Mesenteric fat pad (tissue), 1 donor: ENCODE data around the gene CHMP6. TPM values are rescaled to one million over a fixed set of nuclear protein-coding genes. Genes with fewer than 3 reads are reported as not detected.
"Not testable (repeated sequence)": the region's sequence is repeated elsewhere in the genome, so short reads cannot be mapped to it uniquely, and the experiment has no call there.

Experiments
- DNase-seq: peaks from one replicate; pipeline ENCODE4 v3.0.0-alpha.2; 2020; ENCODE audit warnings: low spot score
- total RNA-seq: library from RNA; stranded (reverse); fragmentation: NEBNext Ultra II Directional; extraction: Animal tissue kit (Norgen Biotek cat#: 25700); gene quantifications from one replicate; pipeline ENCODE4 v1.2.1, GENCODE V29; 2021
- donor health status: DM: yes; HTN: yes; CAD: no.

The CHMP6 gene
- total RNA-seq, 1 donor from 2014 or later = 25.3 TPM

DNA sequence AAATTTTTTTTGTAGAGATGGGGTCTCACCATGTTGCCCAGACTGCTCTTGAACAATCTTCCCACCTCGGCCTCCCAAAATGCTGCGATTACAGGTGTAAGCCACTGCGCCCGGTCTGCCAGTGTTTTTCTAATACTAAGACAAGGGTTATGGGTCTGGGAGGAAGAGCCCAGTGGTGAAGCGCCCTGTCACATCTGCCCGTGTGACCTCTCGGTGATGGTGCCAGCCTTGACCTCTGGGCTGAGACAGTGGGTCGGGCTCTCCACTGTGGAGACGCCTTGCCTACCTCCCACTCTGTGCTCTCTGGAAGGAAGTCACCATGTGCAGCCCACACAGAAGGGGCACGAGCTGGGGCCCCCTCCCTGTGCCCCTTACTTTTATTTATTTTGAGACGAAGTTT is 38.2 kb downstream of the CHMP6 start:
- no peak for DNase-seq

DNA sequence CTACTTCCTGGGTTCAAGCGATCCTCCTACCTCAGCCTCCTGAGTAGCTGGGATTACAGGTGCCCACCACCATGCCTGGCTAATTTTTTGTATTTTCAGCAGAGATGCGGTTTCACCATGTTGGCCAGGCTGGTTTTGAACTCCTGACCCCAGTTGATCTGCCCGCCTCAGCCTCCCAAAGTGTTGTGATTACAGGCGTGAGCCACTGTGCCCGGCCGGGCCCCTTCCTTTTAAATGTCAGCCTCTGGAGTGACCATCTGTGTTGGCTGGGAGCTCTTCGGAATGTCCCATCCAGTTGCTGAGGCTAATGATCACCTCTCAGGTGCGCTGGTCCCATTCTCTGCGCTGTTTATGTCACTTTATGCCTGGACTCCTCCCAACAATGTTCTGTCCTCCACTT is 38.7 kb downstream of the CHMP6 start:
- not testable (repeated sequence) for DNase-seq

DNA sequence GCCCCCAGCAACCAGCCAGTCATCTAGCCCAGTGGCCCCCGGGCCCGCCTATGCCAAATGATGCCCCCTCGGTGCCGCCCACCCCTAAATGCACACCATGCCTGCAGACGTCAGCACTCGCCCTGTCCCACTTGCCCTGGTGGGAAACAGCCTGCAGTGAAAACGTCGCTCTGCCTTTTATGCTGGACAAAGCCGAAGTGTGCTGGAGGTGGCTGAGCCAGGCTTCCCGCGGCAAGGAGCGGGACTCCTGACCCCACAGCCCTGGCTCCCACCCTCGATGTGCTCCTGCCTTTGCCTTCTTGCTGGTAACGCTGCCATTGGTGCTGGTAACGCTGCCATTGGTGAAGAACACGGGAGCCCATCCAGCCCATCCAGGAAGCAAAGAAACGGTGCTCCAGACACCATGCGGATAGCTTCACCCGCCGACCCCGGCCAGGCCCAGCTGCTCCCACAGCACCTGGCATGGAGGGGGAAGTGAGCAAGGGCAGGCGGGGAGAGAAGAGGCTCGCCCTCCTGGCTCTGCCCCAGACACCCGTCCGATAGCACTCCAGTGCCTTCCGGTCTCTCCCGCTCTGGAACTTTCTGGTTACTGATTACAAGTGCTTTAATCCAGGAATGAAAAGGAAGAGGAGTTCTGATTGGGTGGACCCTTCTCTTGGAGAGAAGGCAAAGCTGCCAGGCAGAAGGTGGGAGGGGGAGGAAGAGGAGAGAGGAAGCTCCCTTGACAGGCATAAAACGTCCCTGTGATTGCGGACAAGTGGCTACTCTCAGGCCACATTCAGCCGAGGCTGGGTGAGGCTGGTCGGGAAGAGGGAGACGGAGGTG is 39.3 kb downstream of the CHMP6 start:
- no peak for DNase-seq

DNA sequence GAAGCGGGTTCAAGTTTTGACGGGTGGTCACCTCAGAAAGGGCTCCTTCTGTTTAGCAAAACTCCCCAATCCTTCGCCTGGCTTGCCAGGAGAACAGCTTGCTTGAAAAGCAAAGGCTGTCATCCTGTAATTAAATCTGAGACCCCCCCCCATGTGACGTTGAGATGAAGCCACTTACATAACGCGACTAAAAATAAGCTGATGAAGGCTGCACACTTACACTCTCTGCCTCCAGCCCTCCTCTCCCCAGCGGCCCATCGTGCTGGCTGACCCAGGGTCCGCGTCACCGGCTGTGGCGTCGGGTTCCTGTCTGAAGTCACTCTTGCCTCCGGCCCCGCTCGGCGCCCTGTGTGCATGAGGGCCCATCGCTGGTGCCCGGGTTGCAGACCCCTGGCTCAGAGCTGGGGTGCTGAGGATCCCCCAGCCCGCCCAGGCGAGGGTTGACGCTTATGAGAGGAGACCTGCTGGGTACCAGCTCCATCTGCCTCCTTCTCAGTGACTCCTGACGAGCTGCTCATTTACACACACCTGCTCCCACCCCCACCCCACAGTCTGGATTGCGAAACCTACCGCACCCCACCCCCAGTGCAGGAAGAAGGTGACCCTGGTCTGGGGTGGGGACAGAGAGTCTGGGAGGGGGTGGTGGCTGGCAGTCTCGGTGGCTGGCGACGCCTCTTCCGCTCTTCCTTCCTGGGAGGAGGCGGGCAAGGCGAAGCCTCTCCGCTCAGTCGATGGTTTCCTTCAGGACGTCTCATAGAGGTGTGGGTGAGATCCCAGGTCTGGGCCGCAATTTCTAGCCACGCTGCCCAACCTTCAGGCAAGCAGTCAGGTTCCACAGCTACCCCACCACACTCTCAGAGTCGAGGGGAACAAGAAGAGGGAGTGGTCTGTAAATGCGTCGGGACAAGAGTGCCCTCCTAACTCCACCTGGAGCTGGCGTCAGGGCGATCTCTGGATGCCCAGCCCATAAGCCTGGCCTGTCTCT is 40.2 kb downstream of the CHMP6 start:
- no peak for DNase-seq

DNA sequence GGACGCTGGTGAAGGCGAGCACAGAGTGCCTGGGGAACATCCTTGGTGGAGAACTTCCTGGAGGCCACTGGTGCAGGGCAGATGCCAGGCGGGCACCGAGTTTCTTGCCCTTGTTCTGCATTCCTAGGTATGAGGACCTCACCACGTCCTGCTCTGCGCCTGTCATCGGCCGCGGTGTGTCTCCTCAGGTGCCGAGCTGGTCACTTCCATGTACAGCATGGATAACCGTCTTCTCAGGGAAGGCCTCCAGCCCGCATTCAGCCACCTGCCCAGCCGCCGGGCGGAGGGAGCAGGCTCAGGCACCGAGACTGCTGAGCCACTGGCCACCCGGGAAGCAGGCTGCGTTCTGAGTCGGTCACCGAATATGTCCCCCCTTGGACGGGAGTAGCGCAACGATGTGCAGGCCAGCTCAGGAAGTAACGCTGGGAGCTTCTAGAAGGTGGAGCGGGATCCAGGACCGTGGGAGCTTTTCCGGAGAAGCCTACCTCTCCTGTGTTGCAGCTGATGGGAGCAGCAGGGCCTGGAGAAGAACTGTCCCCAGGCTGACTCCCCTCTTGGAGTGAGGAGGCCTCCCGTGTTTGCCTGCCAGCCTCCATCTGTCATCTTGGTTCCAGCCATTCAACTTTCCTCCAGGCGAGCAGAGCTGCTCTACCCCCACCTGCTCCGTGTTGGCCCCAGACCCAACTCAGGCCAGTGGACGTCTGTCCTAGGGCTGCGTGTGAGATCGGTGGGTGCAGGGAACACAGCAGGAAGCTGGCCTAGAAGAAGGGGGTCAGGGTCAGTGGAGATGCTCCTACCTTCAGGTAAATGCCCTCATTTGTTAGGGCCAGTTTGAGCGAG is 41.2 kb downstream of the CHMP6 start:
- DNase-seq = no peak

DNA sequence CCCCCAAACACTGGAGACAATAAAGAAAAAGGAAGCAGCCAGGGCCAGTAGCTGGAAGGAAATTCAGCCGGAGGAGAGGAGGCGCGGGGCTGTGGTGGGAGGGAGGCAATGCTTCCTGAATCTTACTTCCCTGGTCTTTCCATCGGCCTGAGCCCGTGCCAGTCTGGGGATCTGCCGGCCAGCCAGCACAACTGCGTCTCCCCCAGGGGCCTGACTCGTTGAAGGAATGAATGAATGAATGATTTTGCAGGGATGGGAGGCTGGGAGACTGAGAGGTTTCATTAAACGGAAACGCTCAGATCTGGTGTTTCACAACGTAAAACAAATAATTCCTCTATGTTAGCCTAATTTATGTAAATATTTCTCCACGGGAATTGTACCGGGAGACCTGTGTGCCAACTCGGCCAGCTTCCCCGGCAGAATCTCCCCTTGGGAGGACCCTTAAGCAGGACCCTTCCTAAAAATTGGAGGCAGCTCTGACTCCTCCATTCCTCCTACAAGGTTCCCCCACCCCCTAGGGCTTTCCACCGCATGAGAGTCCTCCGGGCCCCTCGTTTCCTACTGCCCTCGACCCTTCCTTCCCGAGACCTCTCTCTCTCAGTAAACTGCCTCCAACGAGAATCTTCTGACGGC is 42.0 kb downstream of the CHMP6 start:
- no peak for DNase-seq

DNA sequence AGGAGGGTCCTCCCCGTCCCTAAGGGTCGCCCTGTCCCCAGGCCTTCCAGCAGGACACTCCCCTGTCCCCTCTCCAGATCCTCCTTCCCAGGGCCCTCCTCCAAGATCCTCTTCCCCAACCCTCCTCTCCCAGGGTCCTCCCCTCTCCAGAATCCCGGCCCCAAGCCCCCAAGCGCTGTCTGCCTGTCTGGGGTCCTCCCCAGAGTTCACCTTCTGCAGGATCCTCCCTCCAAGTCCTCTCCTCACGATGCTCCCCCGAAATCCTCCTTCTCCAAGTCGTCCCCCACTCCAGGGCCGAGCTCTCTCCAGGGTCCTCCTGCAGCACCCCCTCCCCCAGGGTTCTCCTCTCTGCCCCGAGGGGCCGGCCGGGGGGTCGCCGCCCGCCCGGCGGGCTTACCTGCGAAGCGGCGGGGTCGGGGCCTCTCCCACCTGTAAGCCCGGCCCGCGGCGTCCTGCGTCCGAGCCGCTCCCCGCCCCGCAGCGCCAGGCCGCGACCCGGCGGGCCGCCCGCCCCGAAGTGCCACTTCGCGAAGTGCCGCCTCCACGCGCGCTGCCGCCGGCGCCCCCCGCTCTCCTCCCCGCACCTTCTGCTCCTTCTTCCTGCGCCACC is 42.6 kb downstream of the CHMP6 start:
- DNase-seq = no peak

DNA sequence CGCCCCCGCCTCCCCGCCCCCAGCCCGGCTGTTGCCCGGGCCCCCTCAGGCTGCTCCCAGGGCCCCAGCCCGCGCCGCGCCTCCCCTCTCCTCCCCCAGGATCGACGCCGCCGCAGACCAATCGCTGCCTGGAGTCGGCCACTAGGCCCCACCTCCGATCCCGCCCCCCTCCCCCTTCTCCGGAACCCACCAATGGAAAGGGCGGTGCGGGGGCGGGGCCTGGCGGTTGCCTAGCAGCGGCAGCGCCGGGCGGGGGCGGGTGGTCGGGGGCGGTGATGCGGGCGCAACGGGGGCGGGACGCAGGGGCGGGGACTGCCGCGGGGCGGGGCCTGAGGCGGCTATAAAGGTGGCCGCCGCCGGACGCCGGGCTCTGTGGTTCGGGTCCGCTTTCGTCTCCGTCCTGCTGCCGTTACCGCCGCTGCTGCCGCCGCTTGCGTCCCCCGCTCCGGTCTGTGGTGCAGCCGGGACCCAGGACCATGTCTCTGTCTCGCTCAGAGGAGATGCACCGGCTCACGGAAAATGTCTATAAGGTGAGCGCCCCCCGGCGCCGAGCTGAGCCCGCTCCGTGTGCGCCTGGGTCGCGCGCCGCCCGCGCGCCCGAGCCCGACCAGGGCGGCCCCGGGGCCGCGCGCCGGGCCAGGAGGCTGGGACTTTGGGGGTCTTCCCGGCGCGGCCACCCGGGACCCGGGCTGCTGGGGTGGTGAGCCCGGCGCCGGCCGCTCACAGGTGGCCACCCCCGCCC is 43.3 kb downstream of the CHMP6 start, which contains the start of gene BAIAP2:
BAIAP2 (plus strand) TSS at position 373 of the 742 bp plus-strand sequence; CDS start at position 477, 104 bp downstream.
- peak; percentile 99 for DNase-seq

DNA sequence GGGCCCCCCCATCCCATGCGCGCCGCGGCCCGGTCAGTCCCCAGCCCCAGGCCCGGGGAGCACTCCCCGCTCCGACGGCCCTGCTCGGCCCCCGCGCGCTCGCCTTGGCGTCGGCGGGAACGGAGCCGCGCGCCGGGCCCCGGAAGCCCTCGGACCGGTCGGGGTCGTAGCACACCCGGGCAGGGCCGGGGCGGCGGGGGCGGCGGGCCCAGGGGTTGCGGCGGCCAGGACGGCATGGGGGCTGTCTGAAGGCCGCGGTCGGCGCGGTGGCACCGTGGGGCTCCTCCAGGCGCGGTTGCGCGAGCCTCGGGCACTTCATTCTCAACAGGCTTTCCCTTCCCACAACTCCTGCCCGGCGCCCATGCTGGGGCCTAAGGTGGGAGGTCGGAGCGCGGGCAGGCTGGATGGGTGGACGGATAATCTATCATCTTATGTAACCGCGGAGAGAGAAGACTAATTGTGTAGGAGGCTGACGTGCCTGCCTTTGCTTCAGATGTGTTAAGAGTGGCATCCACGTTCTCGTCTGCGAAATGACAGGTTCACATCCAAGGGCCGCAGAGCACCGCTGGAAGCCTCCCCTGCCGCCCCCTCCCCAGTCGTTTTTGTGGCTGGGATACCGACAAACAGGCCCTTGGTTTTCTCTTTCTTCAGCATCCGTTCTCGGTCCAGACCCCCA is 44.0 kb downstream of the CHMP6 start:
- DNase-seq = no peak

DNA sequence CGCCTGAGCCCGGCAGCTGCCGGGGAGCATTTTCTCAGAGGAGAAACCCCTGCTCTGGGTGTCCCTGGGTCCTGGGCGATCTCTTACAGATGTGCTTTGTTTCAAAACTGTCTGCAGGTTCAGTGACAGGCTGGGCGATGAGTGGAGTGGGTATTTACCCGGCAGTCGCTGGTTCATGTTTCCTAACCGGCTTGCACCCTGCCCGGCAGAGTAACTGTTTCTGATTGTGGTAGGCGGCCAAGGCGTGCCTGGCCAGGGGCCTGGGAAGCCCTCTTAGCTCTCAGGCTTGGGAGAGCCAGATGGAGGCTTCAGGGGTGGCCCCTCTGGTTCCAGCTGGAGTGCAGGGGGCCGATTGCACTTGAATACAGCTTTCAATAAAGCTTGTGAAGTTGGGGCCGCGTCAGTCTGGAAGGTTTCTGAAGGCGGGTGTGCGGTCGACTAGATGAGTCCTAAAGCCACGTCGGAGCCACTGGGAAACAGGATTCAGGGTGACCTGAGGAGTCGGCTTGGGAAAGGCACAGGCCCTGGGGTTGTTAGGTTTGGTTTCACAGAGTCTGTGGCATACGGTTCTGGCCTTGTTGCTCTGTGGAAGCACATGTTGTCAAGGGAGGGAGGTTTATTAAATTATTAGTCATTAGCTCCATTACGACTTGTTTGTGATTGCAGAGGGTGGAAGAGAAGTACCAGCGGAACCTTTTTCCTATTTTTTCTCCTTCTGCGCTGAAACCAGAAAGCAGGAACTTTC is 44.7 kb downstream of the CHMP6 start:
- DNase-seq = no peak

DNA sequence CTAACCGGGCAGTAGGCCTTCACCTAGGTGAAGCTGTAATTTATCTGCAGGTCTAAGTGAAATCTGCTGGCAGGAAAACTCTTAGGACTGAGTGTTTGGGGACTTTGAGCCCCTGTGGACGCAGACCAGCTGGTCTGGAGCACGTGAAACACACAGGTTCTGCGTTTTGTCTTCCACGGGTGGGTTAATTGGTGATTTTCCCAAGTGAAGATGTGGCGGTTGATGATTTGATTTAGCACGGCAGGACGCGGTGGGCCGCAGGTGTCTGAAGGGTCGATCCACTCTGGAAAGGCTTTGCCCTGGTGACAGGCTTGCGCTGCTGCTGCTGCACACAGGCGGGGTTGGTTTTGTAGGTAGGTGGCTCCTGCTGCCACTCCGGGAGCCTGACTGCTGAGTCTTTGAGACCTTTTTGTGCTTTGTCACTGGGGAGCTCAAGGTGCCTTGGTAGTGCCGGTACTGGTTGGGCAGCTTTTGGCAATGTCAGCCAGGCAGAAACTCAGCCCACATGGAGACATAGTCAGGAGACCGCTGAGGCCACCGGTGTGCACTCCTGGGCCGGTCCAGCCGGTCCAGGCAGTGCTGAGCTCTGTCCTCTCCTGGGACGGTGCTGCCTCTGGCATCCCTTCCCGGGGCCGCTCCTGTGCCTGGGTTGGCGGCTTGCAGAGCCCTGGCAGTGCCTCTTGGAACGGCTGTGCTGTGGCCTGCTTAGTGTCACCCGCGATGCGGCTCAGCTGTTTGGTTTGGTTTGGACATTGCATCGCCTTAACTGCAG is 45.6 kb downstream of the CHMP6 start:
- no peak for DNase-seq

DNA sequence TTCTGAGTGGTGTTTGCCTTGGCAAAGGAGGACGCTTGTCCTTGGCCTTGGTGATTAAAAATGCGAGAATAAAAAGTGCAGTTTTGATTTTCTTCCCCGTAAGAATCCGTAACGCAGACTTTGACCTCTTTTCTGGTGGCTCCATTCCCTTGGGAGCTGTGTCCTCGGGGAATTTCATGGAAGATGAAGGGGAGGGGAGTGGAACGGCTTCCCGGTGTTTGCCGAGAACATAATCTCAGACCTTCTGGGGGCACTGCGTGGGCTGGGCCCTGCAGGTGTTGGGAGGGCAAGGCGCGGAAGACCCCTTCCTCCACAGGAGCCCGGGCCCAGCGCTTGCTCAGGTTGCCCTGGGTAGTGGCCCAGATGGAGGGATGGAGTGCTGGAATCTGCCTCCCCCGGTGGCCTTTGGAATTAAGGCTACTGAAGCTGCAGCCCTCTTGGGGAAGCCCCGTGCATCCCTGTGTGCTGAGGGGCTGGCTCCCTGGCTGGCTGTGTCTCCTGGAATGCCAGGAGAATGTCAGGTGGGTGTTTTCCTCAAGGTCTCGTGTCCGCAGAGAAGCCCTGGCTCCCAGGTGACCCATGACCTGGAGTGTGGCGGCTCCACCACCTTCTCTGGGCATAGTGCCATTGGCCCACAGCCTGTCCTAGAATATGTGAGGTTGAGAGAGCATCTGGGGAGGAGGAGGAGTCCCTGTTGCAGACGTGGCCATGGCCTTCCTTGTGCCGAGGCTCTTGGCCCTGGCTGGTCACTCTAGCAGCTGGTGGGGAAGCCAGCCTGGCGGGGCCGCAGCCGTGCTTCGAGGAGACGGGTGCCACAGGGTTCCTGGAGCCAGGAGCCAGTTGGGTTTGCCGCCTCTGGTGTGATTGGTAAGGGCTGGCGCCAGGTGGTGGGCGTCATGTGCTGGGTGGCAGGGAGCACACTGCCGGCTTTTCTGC is 46.4 kb downstream of the CHMP6 start:
- no peak for DNase-seq

DNA sequence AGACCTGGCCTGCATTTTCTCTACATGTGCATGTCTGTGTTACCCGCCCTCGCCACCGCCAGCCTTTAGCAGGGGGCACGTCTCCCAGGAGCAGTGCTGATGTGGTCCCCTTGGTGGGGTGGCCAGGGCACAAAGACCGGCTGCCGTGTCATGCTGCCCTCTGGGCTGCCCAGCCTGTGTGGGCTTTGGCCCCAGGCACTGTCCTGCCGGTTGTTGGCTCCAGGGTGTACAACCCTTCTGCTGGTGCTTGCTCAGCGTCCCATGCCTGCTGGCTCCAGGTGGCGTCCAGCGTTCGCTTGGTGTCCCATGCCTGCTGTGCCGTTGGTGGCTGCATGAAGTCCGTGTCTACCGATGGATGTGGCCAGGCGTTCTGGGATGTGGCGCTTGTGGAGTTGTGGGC is 47.5 kb downstream of the CHMP6 start:
- DNase-seq = no peak

DNA sequence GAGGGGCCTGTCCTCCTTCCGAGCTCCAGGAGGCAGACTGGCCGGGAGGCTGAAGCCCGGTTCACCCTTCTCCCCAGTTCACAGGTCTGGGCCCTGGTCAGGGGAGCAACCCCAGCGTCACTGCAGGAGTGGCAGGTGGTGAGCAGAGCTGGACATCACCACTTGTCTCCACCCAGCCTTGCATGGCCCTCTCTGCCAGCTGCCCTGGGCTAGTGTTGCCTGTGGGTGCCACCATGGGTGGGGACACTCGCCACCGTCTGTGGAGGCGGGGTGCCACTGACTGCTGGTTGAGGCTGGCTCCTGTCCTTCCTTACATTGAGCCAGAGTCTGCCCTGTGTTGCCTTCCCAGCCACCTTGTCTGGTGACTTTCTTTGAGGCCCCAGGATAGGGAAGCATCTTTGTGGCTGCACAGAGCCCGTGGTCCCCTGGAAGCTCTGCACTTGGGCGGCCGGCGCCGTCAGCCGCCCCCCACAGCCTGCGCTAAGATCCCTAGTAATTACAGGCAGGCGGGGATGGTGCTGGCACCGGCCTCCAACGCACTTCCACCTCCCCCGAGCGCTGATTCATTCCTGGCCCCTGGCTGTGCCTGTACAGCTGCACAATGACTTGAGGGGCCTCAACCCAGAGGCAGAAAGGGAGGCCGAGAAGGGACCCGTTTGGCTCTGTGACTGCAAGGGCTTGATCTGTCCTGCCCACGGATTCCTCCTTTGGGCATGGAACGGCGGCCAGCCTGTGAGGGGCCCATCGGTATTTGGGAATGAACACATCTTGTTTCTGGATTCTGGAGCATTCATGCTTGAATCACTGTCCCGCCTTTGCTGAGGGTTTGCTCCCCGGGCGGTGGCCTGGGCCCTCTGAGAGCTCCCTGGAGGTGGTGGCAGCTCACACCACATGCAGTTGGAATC is 48.5 kb downstream of the CHMP6 start:
- DNase-seq = no peak

DNA sequence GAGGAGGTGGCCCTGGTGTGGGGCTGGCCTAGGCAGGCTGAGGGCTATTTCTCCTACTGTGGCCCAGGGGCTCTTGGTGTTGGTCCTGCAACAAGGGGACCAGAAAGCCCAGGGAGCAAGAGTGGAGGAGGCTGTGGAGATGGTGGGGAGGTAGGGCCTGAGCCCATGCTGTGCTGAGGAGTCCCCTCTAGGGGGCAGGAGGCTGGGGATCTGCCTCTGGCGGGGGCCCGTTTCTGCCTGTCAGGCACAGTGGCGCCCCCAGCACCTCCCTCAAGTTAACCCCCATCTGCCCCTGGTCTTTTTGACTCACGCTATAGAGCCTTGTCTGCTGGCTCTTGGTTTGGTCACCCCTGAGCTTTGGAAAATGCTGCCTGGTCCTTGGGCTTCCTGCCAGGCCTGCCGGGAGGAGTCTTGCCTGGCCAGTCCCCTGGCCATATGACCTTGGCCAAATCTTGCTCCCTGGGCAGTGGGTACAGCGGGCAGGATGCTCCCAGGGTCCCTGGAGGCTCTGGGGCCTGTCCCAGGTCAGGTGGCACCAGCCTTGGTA is 49.2 kb downstream of the CHMP6 start:
- DNase-seq = no peak
